Liver (tissue), 3 donors: ENCODE measurements around the gene ROR1.

Source experiments
- CTCF ChIP-seq: fragments of 150-350 bp; IDR thresholded peaks from 2 replicates; pipeline ENCODE4 v1.5.1; 2017; ENCODE audit warnings: improper control_type of control experiment, low read depth, low read length; ENCODE audit not compliant: missing input control
- HNF4G ChIP-seq: IDR thresholded peaks from 2 replicates; pipeline ENCODE4 v1.6.1; 2016; ENCODE audit warnings: antibody characterized with exemption
- JUND ChIP-seq, 2 donors: IDR thresholded peaks; 2 replicates each; pipeline ENCODE4 v1.6.1; 2016; ENCODE audit warnings: antibody characterized with exemption in 2 of 2
- MAX ChIP-seq: IDR thresholded peaks from 2 replicates; pipeline ENCODE4 v1.6.1; 2016; ENCODE audit warnings: antibody characterized with exemption
- RAD21 ChIP-seq, 2 donors: IDR thresholded peaks; 2 replicates each; pipeline ENCODE4 v1.6.1; 2016; ENCODE audit warnings: antibody characterized with exemption in 2 of 2, mild to moderate bottlenecking in 2 of 2
- REST ChIP-seq: IDR thresholded peaks from 2 replicates; pipeline ENCODE4 v1.6.1; 2016; ENCODE audit warnings: antibody characterized with exemption, mild to moderate bottlenecking
- TAF1 ChIP-seq: conservative IDR thresholded peaks from 2 replicates; pipeline ENCODE4 v1.6.1; 2016; ENCODE audit warnings: antibody characterized with exemption, mild to moderate bottlenecking
- YY1 ChIP-seq: IDR thresholded peaks from 2 replicates; pipeline ENCODE4 v1.6.1; 2016; ENCODE audit warnings: antibody characterized with exemption, mild to moderate bottlenecking
- donor health status: healthy.
- donor health status: healthy.

GRCh38 chr1:64098436-64098835 lies 324.6 kb downstream of the ROR1 start:
- TF ChIP-seq CTCF = no peak
- TF ChIP-seq RAD21 (IDR thresholded peaks at IDR 0.05) = no peak
- TF ChIP-seq MAX = no peak
- TF ChIP-seq JUND (IDR thresholded peaks at IDR 0.05) = no peak
- TF ChIP-seq REST = no peak
- no peak for TF ChIP-seq YY1
- TF ChIP-seq TAF1 = no peak
- TF ChIP-seq HNF4G = no peak
